Osteocyte (in vitro differentiated cells): ENCODE data around the gene THSD4. TPM values are rescaled to one million over a fixed set of nuclear protein-coding genes. Genes with fewer than 3 reads are reported as not detected.

Experiments used
- DNase-seq: peaks from one replicate; pipeline ENCODE4 v3.0.0; 2021; ENCODE audit warnings: mixed read lengths; ENCODE audit not compliant: unreplicated experiment; ENCODE audit errors: extremely low spot score
- H3K27ac Mint-ChIP-seq: one replicate; pipeline ENCODE4 v1.8.0; 2021; ENCODE audit warnings: mild to moderate bottlenecking, mixed read lengths; ENCODE audit not compliant: unreplicated experiment
- H3K27me3 Mint-ChIP-seq: one replicate; pipeline ENCODE4 v1.8.0; 2021; ENCODE audit warnings: mixed read lengths; ENCODE audit not compliant: unreplicated experiment
- H3K36me3 Mint-ChIP-seq: one replicate; pipeline ENCODE4 v1.8.0; 2021; ENCODE audit warnings: mixed read lengths; ENCODE audit not compliant: unreplicated experiment
- H3K4me1 Mint-ChIP-seq: one replicate; pipeline ENCODE4 v1.8.0; 2021; ENCODE audit warnings: mixed read lengths; ENCODE audit not compliant: unreplicated experiment
- H3K4me3 Mint-ChIP-seq: one replicate; pipeline ENCODE4 v1.8.0; 2021; ENCODE audit warnings: mild to moderate bottlenecking, moderate library complexity, mixed read lengths; ENCODE audit not compliant: unreplicated experiment
- H3K9me3 Mint-ChIP-seq: one replicate; pipeline ENCODE4 v1.8.0; 2021; ENCODE audit warnings: mixed read lengths; ENCODE audit not compliant: unreplicated experiment
- total RNA-seq: library from RNA; stranded (reverse); gene quantifications from 2 replicates; pipeline ENCODE4 v1.2.1, GENCODE V29; 2021
- TF ChIP-seq, protein P1 (sequence below): fragments of 200-600 bp; sonication (generic); IDR thresholded peaks from 2 replicates; pipeline ENCODE4 v1.5.0; 2021; ENCODE audit warnings: antibody characterized with exemption, mild to moderate bottlenecking, moderate library complexity

THSD4 gene
- total RNA-seq, 1 donor from 2014 or later, result 5.7 TPM

DNA sequence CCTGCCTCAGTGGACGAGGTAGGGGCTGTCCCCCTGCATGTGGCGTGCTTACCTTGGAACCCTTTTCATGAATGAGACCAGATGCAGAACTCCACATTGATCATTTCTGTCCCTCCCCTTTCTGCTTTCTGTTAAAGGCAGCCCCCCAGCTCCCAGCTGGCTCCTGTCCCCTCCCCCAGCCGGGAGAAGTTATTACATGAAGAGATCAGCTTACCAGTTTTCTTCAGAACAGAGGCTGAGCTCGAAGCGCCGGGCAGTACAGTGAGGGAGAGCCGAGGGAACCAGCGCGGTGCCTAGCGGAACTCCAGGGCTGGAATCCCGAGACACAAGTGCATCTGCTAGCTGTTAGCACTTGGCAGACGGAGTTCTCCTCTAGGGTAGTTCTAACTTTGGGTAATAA lies 431.7 kb downstream of the THSD4 start:
- no peak overlapping the region for H3K4me3 Mint-ChIP-seq
- H3K4me1 Mint-ChIP-seq, result peaks cover 11% of the 10 kb centered on the region
- peaks cover 4% of the 10 kb centered on the region for H3K9me3 Mint-ChIP-seq
- H3K36me3 Mint-ChIP-seq, result no peaks in the 10 kb centered on the region
- no peak overlapping the region for H3K27ac Mint-ChIP-seq
- no peak for DNase-seq
- H3K27me3 Mint-ChIP-seq, result peaks cover 49% of the 10 kb centered on the region
- TF ChIP-seq, protein P1, sequence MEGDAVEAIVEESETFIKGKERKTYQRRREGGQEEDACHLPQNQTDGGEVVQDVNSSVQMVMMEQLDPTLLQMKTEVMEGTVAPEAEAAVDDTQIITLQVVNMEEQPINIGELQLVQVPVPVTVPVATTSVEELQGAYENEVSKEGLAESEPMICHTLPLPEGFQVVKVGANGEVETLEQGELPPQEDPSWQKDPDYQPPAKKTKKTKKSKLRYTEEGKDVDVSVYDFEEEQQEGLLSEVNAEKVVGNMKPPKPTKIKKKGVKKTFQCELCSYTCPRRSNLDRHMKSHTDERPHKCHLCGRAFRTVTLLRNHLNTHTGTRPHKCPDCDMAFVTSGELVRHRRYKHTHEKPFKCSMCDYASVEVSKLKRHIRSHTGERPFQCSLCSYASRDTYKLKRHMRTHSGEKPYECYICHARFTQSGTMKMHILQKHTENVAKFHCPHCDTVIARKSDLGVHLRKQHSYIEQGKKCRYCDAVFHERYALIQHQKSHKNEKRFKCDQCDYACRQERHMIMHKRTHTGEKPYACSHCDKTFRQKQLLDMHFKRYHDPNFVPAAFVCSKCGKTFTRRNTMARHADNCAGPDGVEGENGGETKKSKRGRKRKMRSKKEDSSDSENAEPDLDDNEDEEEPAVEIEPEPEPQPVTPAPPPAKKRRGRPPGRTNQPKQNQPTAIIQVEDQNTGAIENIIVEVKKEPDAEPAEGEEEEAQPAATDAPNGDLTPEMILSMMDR, result no peak

DNA sequence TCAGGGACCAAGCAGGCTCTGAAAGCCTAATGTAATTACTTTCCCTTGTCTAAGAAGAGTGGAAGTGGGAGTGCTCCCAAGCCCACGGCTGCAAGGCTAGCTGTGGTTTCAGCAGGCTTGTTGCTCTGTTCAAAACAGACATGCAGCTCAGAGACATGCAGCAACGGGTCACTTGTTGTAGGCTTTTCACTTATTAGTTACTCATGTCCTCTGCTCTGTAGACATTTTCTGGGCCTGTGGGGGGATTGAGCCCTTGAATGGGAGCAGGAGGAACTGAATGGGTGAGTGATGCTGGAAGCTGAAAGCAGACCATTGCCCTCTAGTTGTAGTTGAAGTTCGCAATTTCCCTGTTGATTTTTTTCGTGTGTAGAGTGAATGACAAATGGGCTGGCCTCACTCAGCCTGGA lies 433.1 kb downstream of the THSD4 start:
- TF ChIP-seq, protein P1, result no peak
- Mint-ChIP-seq H3K27ac (no peak overlapping the region), H3K4me1 (peaks cover 11% of the 10 kb centered on the region), H3K4me3 (no peak overlapping the region), H3K36me3 (no peaks in the 10 kb centered on the region), H3K27me3 (peaks cover 52% of the 10 kb centered on the region), H3K9me3 (no peaks in the 10 kb centered on the region)
- no peak for DNase-seq

DNA sequence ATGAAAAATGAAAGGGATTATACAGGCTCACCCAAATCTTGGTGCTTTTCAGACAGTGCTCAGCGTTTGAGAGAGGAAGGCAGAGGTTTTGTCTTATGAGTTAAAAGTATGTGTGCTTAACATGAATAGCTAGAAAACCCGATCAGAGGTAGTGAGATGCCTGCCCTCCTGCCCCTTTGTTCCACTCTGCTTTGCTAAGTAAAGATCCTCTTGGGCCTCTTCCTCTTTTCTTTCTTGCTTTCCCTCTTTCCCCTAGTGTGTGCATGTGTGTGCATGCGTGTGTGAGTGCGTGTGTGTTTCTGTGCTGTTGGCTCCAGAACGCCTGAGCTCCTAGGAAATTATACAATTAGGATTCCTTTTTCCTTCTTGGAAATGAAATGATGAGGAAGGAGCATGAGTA lies 433.8 kb downstream of the THSD4 start:
- Mint-ChIP-seq H3K4me1 (peaks cover 11% of the 10 kb centered on the region), H3K27ac (no peak overlapping the region), H3K4me3 (no peak overlapping the region), H3K27me3 (peaks cover 52% of the 10 kb centered on the region), H3K9me3 (no peaks in the 10 kb centered on the region), H3K36me3 (no peaks in the 10 kb centered on the region)
- DNase-seq, result no peak
- TF ChIP-seq, protein P1, result no peak

DNA sequence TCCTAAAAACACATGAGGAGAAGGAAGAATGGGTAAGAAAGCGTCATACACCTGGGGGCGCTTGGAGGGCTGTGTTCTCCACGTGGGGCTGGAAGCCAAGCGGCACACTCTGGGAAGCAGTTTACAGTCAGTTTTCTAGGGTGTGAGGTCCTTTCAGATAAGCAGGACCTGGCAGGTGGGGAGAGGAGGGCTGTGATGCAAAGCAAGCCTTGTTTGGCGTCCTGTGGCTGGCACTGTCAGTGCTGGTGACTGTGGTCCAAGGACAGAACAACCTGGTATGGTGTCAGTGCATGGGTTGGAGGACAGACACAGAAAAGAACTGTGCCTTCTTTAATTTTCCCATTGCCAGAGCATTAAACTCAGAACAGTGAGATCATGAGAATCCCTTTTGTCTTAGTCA lies 434.4 kb downstream of the THSD4 start:
- no peak overlapping the region for H3K27ac Mint-ChIP-seq
- no peaks in the 10 kb centered on the region for H3K9me3 Mint-ChIP-seq
- TF ChIP-seq, protein P1, result no peak
- no peak overlapping the region for H3K4me3 Mint-ChIP-seq
- peaks cover 50% of the 10 kb centered on the region for H3K27me3 Mint-ChIP-seq
- DNase-seq, result no peak
- peaks cover 11% of the 10 kb centered on the region for H3K4me1 Mint-ChIP-seq
- H3K36me3 Mint-ChIP-seq, result no peaks in the 10 kb centered on the region

DNA sequence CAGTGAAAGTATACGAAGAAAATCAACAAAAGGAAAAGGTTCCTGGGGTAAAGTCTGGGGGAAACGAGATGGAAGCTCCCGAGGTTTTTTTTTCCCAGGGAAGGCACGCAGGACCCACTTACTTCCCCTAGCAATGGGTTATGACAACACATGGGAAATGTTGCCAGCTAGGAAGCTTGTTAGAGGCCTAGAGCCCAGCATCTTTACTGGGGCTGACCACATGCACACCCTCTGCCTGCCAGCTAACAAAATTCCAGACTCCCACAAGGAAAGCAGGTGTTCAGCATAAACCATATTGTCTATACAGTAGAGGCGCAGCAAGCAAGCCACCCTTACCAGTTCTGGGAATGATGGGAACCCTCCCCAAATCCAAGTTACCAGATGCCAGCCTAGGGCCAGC lies 436.3 kb downstream of the THSD4 start:
- H3K9me3 Mint-ChIP-seq, result no peaks in the 10 kb centered on the region
- TF ChIP-seq, protein P1, result no peak
- H3K36me3 Mint-ChIP-seq, result no peaks in the 10 kb centered on the region
- no peak for DNase-seq
- peaks cover 11% of the 10 kb centered on the region for H3K4me1 Mint-ChIP-seq
- H3K27ac Mint-ChIP-seq, result no peak overlapping the region
- H3K4me3 Mint-ChIP-seq, result no peak overlapping the region
- H3K27me3 Mint-ChIP-seq, result peaks cover 38% of the 10 kb centered on the region
